Measurements from ENCODE around the gene ELF3. TPM values are rescaled to one million over a fixed set of nuclear protein-coding genes. Genes with fewer than 3 reads are reported as not detected.
"Not testable (repeated sequence)": the region's sequence is repeated elsewhere in the genome, so short reads cannot be mapped to it uniquely, and the experiment has no call there.

ELF3 gene
- total RNA-seq (2014; rRNA removed; shearing (Covaris generic)), result 7.0 and 9.9 TPM in 2 replicates

- DNase-seq (ENCODE audit: low read depth), result peak; percentile 85
These were observed at the start of gene ELF3 for GRCh38 chr1:202010180-202011015. TSS of gene ELF3 (plus strand) at chr1:202010587. CDS start at chr1:202011137, 550 bp downstream.

- not testable (repeated sequence) for DNase-seq (ENCODE audit: low read depth)
These were observed 48.0 kb upstream of the ELF3 start for GRCh38 chr1:201962382-201962781.

GRCh38 chr1:201964261-201964660 is 46.1 kb upstream of the ELF3 start:
- no peak for DNase-seq (ENCODE audit: low read depth)

GRCh38 chr1:201966171-201966570 is 44.2 kb upstream of the ELF3 start:
- no peak for DNase-seq (ENCODE audit: low read depth)

GRCh38 chr1:201968202-201968925 is 42.0 kb upstream of the ELF3 start:
- no peak for DNase-seq (ENCODE audit: low read depth)

- DNase-seq (ENCODE audit: low read depth), result peak; percentile 59
These were observed 39.8 kb upstream of the ELF3 start for GRCh38 chr1:201970334-201971159.

- DNase-seq (ENCODE audit: low read depth), result peak; percentile 78
These were observed 28.2 kb upstream of the ELF3 start for GRCh38 chr1:201982082-201982622.

- peak; percentile 86 for DNase-seq (ENCODE audit: low read depth)
These were observed 27.6 kb upstream of the ELF3 start, which contains the start of gene RNPEP for GRCh38 chr1:201982623-201983379. TSS of gene RNPEP (plus strand) at chr1:201982648. CDS start at chr1:201982667, 19 bp downstream.

- DNase-seq (ENCODE audit: low read depth), result no peak
These were observed 27.0 kb upstream of the ELF3 start for GRCh38 chr1:201983380-201983805.

GRCh38 chr1:201984446-201984845 is 25.9 kb upstream of the ELF3 start:
- DNase-seq (ENCODE audit: low read depth), result no peak

GRCh38 chr1:201985355-201985754 is 25.0 kb upstream of the ELF3 start:
- no peak for DNase-seq (ENCODE audit: low read depth)

GRCh38 chr1:201988601-201989000 is 21.8 kb upstream of the ELF3 start:
- no peak for DNase-seq (ENCODE audit: low read depth)

GRCh38 chr1:201989354-201990128 is 20.8 kb upstream of the ELF3 start:
- no peak for DNase-seq (ENCODE audit: low read depth)

GRCh38 chr1:201990427-201990826 is 20.0 kb upstream of the ELF3 start:
- DNase-seq (ENCODE audit: low read depth), result no peak

- peak; percentile 56 for DNase-seq (ENCODE audit: low read depth)
These were observed 10.7 kb upstream of the ELF3 start for GRCh38 chr1:201999625-202000238.

- no peak for DNase-seq (ENCODE audit: low read depth)
These were observed 7.9 kb upstream of the ELF3 start for GRCh38 chr1:202002507-202002906.

- no peak for DNase-seq (ENCODE audit: low read depth)
These were observed 5.7 kb upstream of the ELF3 start for GRCh38 chr1:202004711-202005110.

- DNase-seq (ENCODE audit: low read depth), result no peak
These were observed 4.4 kb upstream of the ELF3 start for GRCh38 chr1:202005958-202006357.

- DNase-seq (ENCODE audit: low read depth), result no peak
These were observed 3.1 kb upstream of the ELF3 start for GRCh38 chr1:202007304-202007703.

All from Daoy (cell line).